OCI-LY1 (cell line): ENCODE measurements around the gene SLC27A6.

Source experiments
- EZH2 ChIP-seq: fragments of 200-600 bp; sonication (generic), shearing (Covaris generic); IDR thresholded peaks from 2 replicates; pipeline ENCODE4 v1.8.0; 2017; ENCODE audit warnings: borderline replicate concordance, mixed run types, mild to moderate bottlenecking, antibody characterized with exemption, low read length, moderate library complexity, mixed read lengths
- TF ChIP-seq, protein P1 (sequence below): fragments of 200-600 bp; sonication (generic), shearing (Covaris generic); IDR thresholded peaks from 2 replicates; pipeline ENCODE4 v1.5.1; 2017; ENCODE audit warnings: mild to moderate bottlenecking, antibody characterized with exemption, low read length, moderate library complexity, mixed read lengths

DNA sequence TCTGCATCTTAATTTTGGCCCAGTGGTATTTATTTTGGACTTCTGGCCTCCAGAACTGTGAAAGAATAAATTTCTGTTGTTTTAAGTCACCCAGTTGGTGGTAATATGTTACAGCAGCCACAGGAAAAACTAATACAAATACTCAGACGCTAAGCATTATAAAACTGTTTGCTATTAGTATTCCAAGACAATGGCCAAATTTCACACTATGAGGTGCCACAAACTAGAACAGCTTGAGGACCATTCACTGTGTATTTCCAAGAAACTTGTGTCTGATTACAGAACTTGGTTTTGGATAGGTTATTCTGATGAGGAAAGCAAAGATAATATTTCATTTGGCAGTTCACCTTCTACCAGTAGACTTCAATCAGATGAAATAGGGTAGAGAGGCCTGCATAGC is 113.0 kb downstream of the SLC27A6 start:
- TF ChIP-seq, protein P1, sequence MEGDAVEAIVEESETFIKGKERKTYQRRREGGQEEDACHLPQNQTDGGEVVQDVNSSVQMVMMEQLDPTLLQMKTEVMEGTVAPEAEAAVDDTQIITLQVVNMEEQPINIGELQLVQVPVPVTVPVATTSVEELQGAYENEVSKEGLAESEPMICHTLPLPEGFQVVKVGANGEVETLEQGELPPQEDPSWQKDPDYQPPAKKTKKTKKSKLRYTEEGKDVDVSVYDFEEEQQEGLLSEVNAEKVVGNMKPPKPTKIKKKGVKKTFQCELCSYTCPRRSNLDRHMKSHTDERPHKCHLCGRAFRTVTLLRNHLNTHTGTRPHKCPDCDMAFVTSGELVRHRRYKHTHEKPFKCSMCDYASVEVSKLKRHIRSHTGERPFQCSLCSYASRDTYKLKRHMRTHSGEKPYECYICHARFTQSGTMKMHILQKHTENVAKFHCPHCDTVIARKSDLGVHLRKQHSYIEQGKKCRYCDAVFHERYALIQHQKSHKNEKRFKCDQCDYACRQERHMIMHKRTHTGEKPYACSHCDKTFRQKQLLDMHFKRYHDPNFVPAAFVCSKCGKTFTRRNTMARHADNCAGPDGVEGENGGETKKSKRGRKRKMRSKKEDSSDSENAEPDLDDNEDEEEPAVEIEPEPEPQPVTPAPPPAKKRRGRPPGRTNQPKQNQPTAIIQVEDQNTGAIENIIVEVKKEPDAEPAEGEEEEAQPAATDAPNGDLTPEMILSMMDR, result no peak
- no peak for TF ChIP-seq EZH2
